Keratinocyte (primary cell): ENCODE measurements around the gene PCCB. TPM values are rescaled to one million over a fixed set of nuclear protein-coding genes. Genes with fewer than 3 reads are reported as not detected.
"Not testable (repeated sequence)": the region's sequence is repeated elsewhere in the genome, so short reads cannot be mapped to it uniquely, and the experiment has no call there.

Experiments
- DNase-seq: peaks from one replicate; pipeline ENCODE4 v3.0.0-alpha.2; 2011; ENCODE audit warnings: low read depth, missing footprints, low spot score
- FAIRE-seq: peaks from 2 replicates; lab custom pipeline; 2011; peaks lifted over from hg19 to GRCh38; lab: Jason Lieb, UNC
- H2AFZ ChIP-seq: 2 replicates; pipeline ENCODE4 v1.6.0; 2012; ENCODE audit warnings: low read length, control low read depth, inconsistent platforms; ENCODE audit not compliant: control insufficient read depth
- H3K27ac ChIP-seq: 2 replicates; pipeline ENCODE4 v1.5.1; 2011; ENCODE audit warnings: low read length; ENCODE audit not compliant: control insufficient read depth, insufficient read depth
- H3K27me3 ChIP-seq: 3 replicates; pipeline ENCODE4 v1.6.0; 2011; ENCODE audit warnings: low read length; ENCODE audit not compliant: control insufficient read depth, insufficient read depth; ENCODE audit errors: extremely low read depth
- H3K36me3 ChIP-seq, 2 experiments: 2 replicates in 1 of 2; 3 replicates in 1 of 2; pipeline ENCODE4 v1.5.1; 2011; ENCODE audit warnings: low read length in 2 of 2, mild to moderate bottlenecking in 1 of 2; ENCODE audit not compliant: control insufficient read depth in 2 of 2, insufficient read depth in 2 of 2; ENCODE audit errors: extremely low read depth in 1 of 2
- H3K4me1 ChIP-seq: 3 replicates; pipeline ENCODE4 v1.5.1; 2011; ENCODE audit warnings: low read length; ENCODE audit not compliant: control insufficient read depth, insufficient read depth; ENCODE audit errors: extremely low read depth
- H3K4me2 ChIP-seq: 3 replicates; pipeline ENCODE4 v1.6.0; 2011; ENCODE audit warnings: low read depth, low read length; ENCODE audit not compliant: control insufficient read depth, insufficient read depth; ENCODE audit errors: extremely low read depth
- H3K4me3 ChIP-seq, 3 experiments: fragments of 200-600 bp in 1 of 3; sonication (generic) in 1 of 3; 2 replicates in 2 of 3; 3 replicates in 1 of 3; pipeline ENCODE4 v1.5.1; 2011 to 2016; ENCODE audit warnings: low read length in 3 of 3, mild to moderate bottlenecking in 3 of 3, control low read depth in 2 of 3, inconsistent platforms in 1 of 3, low read depth in 1 of 3, mixed read lengths in 1 of 3, mixed run types in 1 of 3, moderate library complexity in 1 of 3; ENCODE audit not compliant: control insufficient read depth in 2 of 3, insufficient read depth in 2 of 3; ENCODE audit errors: extremely low read depth in 1 of 3
- H3K79me2 ChIP-seq: 2 replicates; pipeline ENCODE4 v1.6.0; 2012; ENCODE audit warnings: low read length; ENCODE audit not compliant: control insufficient read depth, insufficient read depth
- H3K9ac ChIP-seq: 3 replicates; pipeline ENCODE4 v1.6.0; 2011; ENCODE audit warnings: low read length; ENCODE audit not compliant: control insufficient read depth, insufficient read depth; ENCODE audit errors: extremely low read depth
- H3K9me1 ChIP-seq: 3 replicates; pipeline ENCODE4 v1.6.0; 2011; ENCODE audit warnings: low read length; ENCODE audit not compliant: control insufficient read depth, insufficient read depth; ENCODE audit errors: extremely low read depth
- H3K9me3 ChIP-seq: 2 replicates; pipeline ENCODE4 v1.5.1; 2012; ENCODE audit warnings: low read depth, low read length; ENCODE audit not compliant: control insufficient read depth
- H4K20me1 ChIP-seq: 3 replicates; pipeline ENCODE4 v1.6.0; 2011; ENCODE audit warnings: low read length; ENCODE audit not compliant: control insufficient read depth, insufficient read depth; ENCODE audit errors: extremely low read depth
- EZH2 ChIP-seq: IDR thresholded peaks from one replicate; pipeline ENCODE4 v1.6.1; 2012; ENCODE audit warnings: inconsistent platforms, mild to moderate bottlenecking, low read length, moderate library complexity
- dilution Hi-C: fragments of 300-500 bp; cut with MboI; formaldehyde crosslinking; loops from one replicate; pipeline ENCODE4 v1.7.0; 2020; ENCODE audit warnings: low sequenced_read_pairs; ENCODE audit not compliant: extremely low pct_ligation_motif_present
- polyA plus RNA-seq, 5 experiments: library from polyadenylated mRNA; depleted of rRNA in 3 of 5; stranded (reverse) in 3 of 5; stranded (forward) in 1 of 5; unstranded in 1 of 5; fragments of >200 nt; gene quantifications; 1 replicate in 1 of 5; 2 replicates in 3 of 5; 3 replicates in 1 of 5; pipeline versions ENCODE4 v1.2.1 to v1.2.3, GENCODE V29; 2011 to 2012; ENCODE audit warnings: missing spikeins in 2 of 5, low read depth in 1 of 5, low replicate concordance in 1 of 5
- TF ChIP-seq, protein P1 (sequence below), 3 experiments: IDR thresholded peaks in 1 of 3; conservative IDR thresholded peaks in 1 of 3; optimal IDR thresholded peaks in 1 of 3; 2 replicates in 2 of 3; 3 replicates in 1 of 3; pipeline versions ENCODE3 to v1.5.1; 2011; ENCODE audit warnings: low read length in 3 of 3, mild to moderate bottlenecking in 3 of 3, moderate library complexity in 2 of 3, control low read depth in 1 of 3, inconsistent platforms in 1 of 3; ENCODE audit not compliant: insufficient read depth in 2 of 3; ENCODE audit errors: extremely low read depth in 1 of 3

Gene PCCB
- polyA plus RNA-seq, 1 donor (not counting 4 experiments of a cell fraction or from before 2014, with no cell fraction given): 46.9 TPM

DNA sequence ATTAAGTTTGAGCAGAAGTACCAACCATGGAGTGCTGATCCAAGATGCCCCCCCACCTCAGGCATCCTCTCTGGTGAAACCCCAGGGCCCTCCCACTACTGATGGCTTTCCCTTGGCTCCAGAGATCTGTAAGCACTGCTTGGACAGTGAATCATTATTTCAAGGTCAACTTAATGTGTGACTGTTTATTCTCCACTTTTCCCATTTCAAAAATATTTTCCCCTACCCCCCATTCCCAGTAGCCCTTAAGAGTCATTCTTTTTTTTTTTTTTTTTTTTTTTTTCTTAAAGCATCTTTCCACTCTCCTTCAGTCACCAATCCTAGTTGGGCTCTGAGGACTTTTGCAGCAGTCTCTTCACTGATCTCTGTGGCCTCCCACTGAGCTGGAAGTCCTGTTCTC is 82.6 kb downstream of the PCCB start:
- Histone ChIP-seq H3K4me1 (no peaks in the 10 kb centered on the region), H3K4me3 (no peak overlapping the region), H3K79me2 (no peaks in the 10 kb centered on the region), H3K27me3 (no peaks in the 10 kb centered on the region), H3K4me2 (no peak overlapping the region), H3K9ac (no peak overlapping the region), H3K9me1 (no peaks in the 10 kb centered on the region), H2AFZ (no peak overlapping the region), H3K36me3 (peaks cover 3 to 7% of the 10 kb centered on the region in 2 experiments), H3K9me3 (no peaks in the 10 kb centered on the region), H3K27ac (no peak overlapping the region), H4K20me1 (no peaks in the 10 kb centered on the region)
- TF ChIP-seq, protein P1, sequence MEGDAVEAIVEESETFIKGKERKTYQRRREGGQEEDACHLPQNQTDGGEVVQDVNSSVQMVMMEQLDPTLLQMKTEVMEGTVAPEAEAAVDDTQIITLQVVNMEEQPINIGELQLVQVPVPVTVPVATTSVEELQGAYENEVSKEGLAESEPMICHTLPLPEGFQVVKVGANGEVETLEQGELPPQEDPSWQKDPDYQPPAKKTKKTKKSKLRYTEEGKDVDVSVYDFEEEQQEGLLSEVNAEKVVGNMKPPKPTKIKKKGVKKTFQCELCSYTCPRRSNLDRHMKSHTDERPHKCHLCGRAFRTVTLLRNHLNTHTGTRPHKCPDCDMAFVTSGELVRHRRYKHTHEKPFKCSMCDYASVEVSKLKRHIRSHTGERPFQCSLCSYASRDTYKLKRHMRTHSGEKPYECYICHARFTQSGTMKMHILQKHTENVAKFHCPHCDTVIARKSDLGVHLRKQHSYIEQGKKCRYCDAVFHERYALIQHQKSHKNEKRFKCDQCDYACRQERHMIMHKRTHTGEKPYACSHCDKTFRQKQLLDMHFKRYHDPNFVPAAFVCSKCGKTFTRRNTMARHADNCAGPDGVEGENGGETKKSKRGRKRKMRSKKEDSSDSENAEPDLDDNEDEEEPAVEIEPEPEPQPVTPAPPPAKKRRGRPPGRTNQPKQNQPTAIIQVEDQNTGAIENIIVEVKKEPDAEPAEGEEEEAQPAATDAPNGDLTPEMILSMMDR (optimal IDR thresholded peaks at IDR 0.05 in 1 of 3, IDR thresholded peaks at IDR 0.05 in 1 of 3, conservative IDR thresholded peaks at IDR 0.05 in 1 of 3; ENCODE audit: extremely low read depth in 1 of 3, insufficient read depth in 2 of 3, low read length in 3 of 3): no peak
- no peak for TF ChIP-seq EZH2
- FAIRE-seq (no peak), DNase-seq (no peak)
- dilution Hi-C loops: loop anchor here (25.0 kb wide), 1 partner anchor 145 kb away; the partner anchor contains the start of gene MSL2

DNA sequence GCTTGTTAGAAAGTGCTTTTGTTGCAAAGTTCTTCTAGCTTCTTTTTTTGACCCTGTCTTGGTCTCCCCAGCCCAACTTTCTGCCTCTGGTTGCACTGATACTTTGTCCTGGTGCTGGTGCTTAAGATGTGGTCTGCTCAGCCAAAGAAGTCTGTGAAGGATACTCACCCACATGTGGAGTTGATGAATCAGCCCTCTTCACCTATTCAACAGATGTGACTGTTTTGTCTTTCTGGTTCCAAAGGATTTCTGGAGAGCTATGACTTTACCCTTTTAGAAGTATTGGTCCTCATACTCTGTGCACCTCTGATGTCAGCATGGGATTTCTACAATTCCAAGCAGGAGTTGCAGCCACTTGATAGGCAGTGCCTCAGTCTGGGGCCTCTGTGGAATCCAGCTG is 84.1 kb downstream of the PCCB start:
- DNase-seq: no peak
- Histone ChIP-seq H3K79me2 (no peaks in the 10 kb centered on the region), H3K9ac (no peak overlapping the region), H3K4me2 (no peak overlapping the region), H3K4me3 (no peak overlapping the region), H3K36me3 (peaks cover 0 to 2% of the 10 kb centered on the region in 2 experiments), H3K4me1 (no peaks in the 10 kb centered on the region), H3K27me3 (no peaks in the 10 kb centered on the region), H3K9me3 (no peaks in the 10 kb centered on the region), H2AFZ (no peak overlapping the region), H3K27ac (no peak overlapping the region), H4K20me1 (no peaks in the 10 kb centered on the region), H3K9me1 (no peaks in the 10 kb centered on the region)
- dilution Hi-C loops: loop anchor here (25.0 kb wide), 1 partner anchor 147 kb away; the partner anchor contains the start of gene MSL2
- no peak for FAIRE-seq
- TF ChIP-seq EZH2: no peak
- TF ChIP-seq, protein P1 (optimal IDR thresholded peaks at IDR 0.05 in 1 of 3, IDR thresholded peaks at IDR 0.05 in 1 of 3, conservative IDR thresholded peaks at IDR 0.05 in 1 of 3; ENCODE audit: extremely low read depth in 1 of 3, insufficient read depth in 2 of 3, low read length in 3 of 3): no peak

DNA sequence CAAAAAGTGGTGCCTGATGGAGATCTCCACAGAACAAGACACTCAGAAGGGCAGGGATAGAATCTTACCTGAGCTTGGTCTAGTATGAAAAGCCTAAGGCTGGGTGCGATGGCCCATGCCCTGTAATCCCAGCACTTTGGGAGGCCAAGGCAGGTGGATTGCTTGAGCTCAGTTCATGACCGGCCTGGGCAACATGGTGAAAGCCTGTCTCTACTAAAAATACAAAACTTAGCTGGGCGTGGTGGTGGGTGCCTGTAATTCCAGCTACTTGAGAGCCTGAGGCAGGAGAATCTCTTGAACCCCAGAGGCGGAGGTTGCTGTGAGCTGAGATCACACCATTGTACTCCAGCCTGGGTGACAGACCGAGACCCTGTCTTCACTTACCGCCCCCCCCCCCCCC is 84.6 kb downstream of the PCCB start:
- not testable (repeated sequence) for H3K79me2 ChIP-seq, H3K36me3 ChIP-seq, H4K20me1 ChIP-seq

More for the DNA sequence above, 84.6 kb downstream of the PCCB start:
- dilution Hi-C loops: loop anchor here (25.0 kb wide), 1 partner anchor 147 kb away; the partner anchor contains the start of gene MSL2
- DNase-seq, H3K9ac ChIP-seq, H3K27ac ChIP-seq, H3K4me3 ChIP-seq, H2AFZ ChIP-seq, H3K9me1 ChIP-seq, H3K9me3 ChIP-seq, FAIRE-seq, H3K4me2 ChIP-seq, H3K27me3 ChIP-seq, H3K4me1 ChIP-seq: not testable (repeated sequence)
